GM19025 (cell line): ENCODE results near the gene NCOR2.

Experiments used
- ATAC-seq: cut with Tn5 transposase; IDR thresholded peaks from one replicate; pipeline ENCODE4 v1.9.1; 2021; ENCODE audit warnings: mild to moderate bottlenecking, low read depth, moderate library complexity; ENCODE audit not compliant: unreplicated experiment

Gene NCOR2

GRCh38 chr12:124545508-124546418 lies 21.6 kb downstream of the NCOR2 start:
- peak; percentile 75 for ATAC-seq

GRCh38 chr12:124544983-124545382 lies 22.4 kb downstream of the NCOR2 start:
- ATAC-seq: no peak

- ATAC-seq: no peak
Measured at GRCh38 chr12:124544311-124544970, 23.0 kb downstream of the NCOR2 start.

- no peak for ATAC-seq
Measured at GRCh38 chr12:124543590-124544310, 23.7 kb downstream of the NCOR2 start.

GRCh38 chr12:124543052-124543589 lies 24.3 kb downstream of the NCOR2 start:
- no peak for ATAC-seq

- no peak for ATAC-seq
Measured at GRCh38 chr12:124542021-124542949, 25.1 kb downstream of the NCOR2 start.

- ATAC-seq: no peak
Measured at GRCh38 chr12:124541322-124541721, 26.1 kb downstream of the NCOR2 start.

GRCh38 chr12:124539084-124540041 lies 28.0 kb downstream of the NCOR2 start:
- ATAC-seq: no peak

GRCh38 chr12:124538194-124539082 lies 29.0 kb downstream of the NCOR2 start:
- no peak for ATAC-seq

GRCh38 chr12:124537525-124538193 lies 29.8 kb downstream of the NCOR2 start:
- ATAC-seq: no peak

GRCh38 chr12:124536641-124537040 lies 30.8 kb downstream of the NCOR2 start:
- no peak for ATAC-seq

GRCh38 chr12:124534776-124535740 lies 32.4 kb downstream of the NCOR2 start:
- no peak for ATAC-seq

- ATAC-seq: no peak
Measured at GRCh38 chr12:124533456-124533855, 34.0 kb downstream of the NCOR2 start.

GRCh38 chr12:124532967-124533366 lies 34.4 kb downstream of the NCOR2 start:
- ATAC-seq: no peak

GRCh38 chr12:124532331-124532750 lies 35.1 kb downstream of the NCOR2 start:
- ATAC-seq: no peak

GRCh38 chr12:124531906-124532305 lies 35.5 kb downstream of the NCOR2 start:
- ATAC-seq: no peak
